HCT116 (cell line): ENCODE data around the gene RPL37A. TPM values are rescaled to one million over a fixed set of nuclear protein-coding genes. Genes with fewer than 3 reads are reported as not detected.

Experiments used
- total RNA-seq: library from RNA; stranded (reverse); gene quantifications from one replicate; pipeline ENCODE4 v1.2.1, GENCODE V29; 2021; ENCODE audit not compliant: unreplicated experiment

Gene RPL37A
- total RNA-seq, 1 experiment from 2014 or later = 3,018 TPM

Other genes starting within 250 kb of the RPL37A start
- not detected for gene MARCHF4, start 126.4 kb upstream of the RPL37A start, total RNA-seq
- gene SMARCAL1, start 86.4 kb upstream of the RPL37A start, total RNA-seq = 18.0 TPM
- 143 TPM for gene IGFBP2, start 134.6 kb downstream of the RPL37A start, total RNA-seq
- 3.9 TPM for gene IGFBP5, start 196.7 kb downstream of the RPL37A start, total RNA-seq